ENCODE data around the gene DDX1. TPM values are rescaled to one million over a fixed set of nuclear protein-coding genes. Genes with fewer than 3 reads are reported as not detected.

DDX1 gene
- total RNA-seq, 2 experiments from 2014 or later: 70.2 to 72.1 TPM

GRCh38 chr2:15565392-15565791, 26.3 kb upstream of the DDX1 start:
- H3K27ac Mint-ChIP-seq: no peak overlapping the region
- H3K4me1 Mint-ChIP-seq (ENCODE audit: low read depth): peaks cover 21% of the 10 kb centered on the region
- DNase-seq (no peak), ATAC-seq (no peak)
- no peak overlapping the region for H3K4me3 Mint-ChIP-seq
- CTCF ChIA-PET: interaction anchor here (1.5 kb wide), 1 partner anchor 12 kb away, joined by 11 read pairs; no protein-coding TSS in a partner anchor
- POLR2A ChIA-PET: no interaction called here
- H3K27me3 Mint-ChIP-seq (ENCODE audit: low read depth): peaks cover 7% of the 10 kb centered on the region
- no peaks in the 10 kb centered on the region for H3K9me3 Mint-ChIP-seq (ENCODE audit: insufficient read depth)
- peaks cover 6% of the 10 kb centered on the region for H3K36me3 Mint-ChIP-seq (ENCODE audit: low read depth)

DNA sequence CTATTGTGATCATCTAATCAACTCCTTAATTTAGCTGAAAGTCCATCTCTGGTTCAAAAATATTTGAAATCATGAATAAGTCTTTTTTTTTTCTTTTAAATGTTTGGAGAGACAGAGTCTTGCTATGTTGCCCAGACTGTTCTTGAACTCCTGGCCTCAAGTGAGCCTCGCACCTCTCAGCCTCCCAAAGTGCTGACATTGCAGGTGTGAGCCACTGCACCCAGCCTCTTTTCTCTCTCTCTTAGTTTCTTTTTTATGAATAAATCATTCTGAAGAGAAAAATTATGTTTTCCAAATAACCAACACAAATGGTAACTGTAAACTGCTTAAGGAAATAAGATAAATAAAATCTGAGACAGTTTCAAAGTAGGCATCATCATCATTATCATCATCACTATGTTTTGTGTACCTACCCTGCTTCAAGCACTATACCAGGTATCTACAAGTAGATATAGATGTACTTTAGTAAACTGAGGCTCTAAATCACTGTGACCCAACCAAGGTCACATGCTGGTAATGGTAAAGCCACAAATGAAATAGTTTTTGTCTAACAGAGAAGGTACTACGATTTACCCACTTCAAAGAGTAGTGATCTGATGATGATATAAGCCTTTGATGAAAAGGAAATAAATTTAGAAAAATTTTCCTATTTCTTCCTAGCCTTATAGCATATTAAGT, 25.5 kb upstream of the DDX1 start:
- Mint-ChIP-seq H3K9me3 (ENCODE audit: insufficient read depth) (no peaks in the 10 kb centered on the region), H3K36me3 (ENCODE audit: low read depth) (peaks cover 4% of the 10 kb centered on the region), H3K4me1 (ENCODE audit: low read depth) (peaks cover 19% of the 10 kb centered on the region), H3K27me3 (ENCODE audit: low read depth) (peaks cover 7% of the 10 kb centered on the region), H3K27ac (no peak overlapping the region), H3K4me3 (no peak overlapping the region)
- ChIA-PET POLR2A (no interaction called here), CTCF (interaction anchor here (1.5 kb wide), 1 partner anchor 11 kb away, joined by 11 read pairs; no protein-coding TSS in a partner anchor)
- DNase-seq (no peak), ATAC-seq (no peak)

GRCh38 chr2:15566912-15567311, 24.8 kb upstream of the DDX1 start:
- H3K36me3 Mint-ChIP-seq (ENCODE audit: low read depth): no peaks in the 10 kb centered on the region
- H3K4me3 Mint-ChIP-seq: no peak overlapping the region
- peaks cover 11% of the 10 kb centered on the region for H3K4me1 Mint-ChIP-seq (ENCODE audit: low read depth)
- H3K9me3 Mint-ChIP-seq (ENCODE audit: insufficient read depth): no peaks in the 10 kb centered on the region
- no peak overlapping the region for H3K27ac Mint-ChIP-seq
- CTCF ChIA-PET: interaction anchor here (1.3 kb wide), 1 partner anchor 10 kb away, joined by 5 read pairs; no protein-coding TSS in a partner anchor
- POLR2A ChIA-PET: no interaction called here
- H3K27me3 Mint-ChIP-seq (ENCODE audit: low read depth): peaks cover 7% of the 10 kb centered on the region
- ATAC-seq (no peak), DNase-seq (no peak)

- Mint-ChIP-seq H3K36me3 (ENCODE audit: low read depth) (no peaks in the 10 kb centered on the region), H3K27me3 (ENCODE audit: low read depth) (peaks cover 7% of the 10 kb centered on the region)
- CTCF ChIA-PET: no interaction called here
These were observed 22.8 kb upstream of the DDX1 start for GRCh38 chr2:15568874-15569273.

DNA sequence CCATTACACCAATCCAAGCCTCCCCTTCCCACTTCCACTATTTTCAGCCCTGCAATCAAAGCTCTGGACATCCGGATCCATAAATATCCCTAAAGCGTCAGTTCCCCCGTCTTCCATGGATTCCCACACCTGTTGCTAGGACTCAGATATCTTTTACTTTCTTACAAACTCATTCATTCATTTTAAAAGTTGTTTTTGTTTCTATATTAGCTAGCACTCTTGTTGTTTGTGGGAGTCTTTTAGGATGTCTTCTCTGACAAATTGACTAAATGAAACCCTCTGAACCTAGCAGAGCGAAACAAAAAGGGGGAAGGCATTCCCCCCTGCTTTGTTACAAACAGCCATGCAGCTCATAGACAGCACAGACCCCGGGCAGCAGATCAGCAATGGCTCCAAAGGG, 21.6 kb upstream of the DDX1 start:
- DNase-seq (no peak), ATAC-seq (no peak)
- no peaks in the 10 kb centered on the region for H3K36me3 Mint-ChIP-seq (ENCODE audit: low read depth)
- peaks cover 7% of the 10 kb centered on the region for H3K27me3 Mint-ChIP-seq (ENCODE audit: low read depth)
- no peaks in the 10 kb centered on the region for H3K4me1 Mint-ChIP-seq (ENCODE audit: low read depth)
- no peak overlapping the region for H3K27ac Mint-ChIP-seq
- no peak overlapping the region for H3K4me3 Mint-ChIP-seq
- ChIA-PET CTCF (no interaction called here), POLR2A (interaction anchor here (1.7 kb wide), 1 partner anchor 9 kb away, joined by 6 read pairs; the partner anchor contains the start of gene NBAS)
- no peaks in the 10 kb centered on the region for H3K9me3 Mint-ChIP-seq (ENCODE audit: insufficient read depth)

More at GRCh38 chr2:15568874-15569273, 22.8 kb upstream of the DDX1 start:
- no peak for ATAC-seq
- no peak for DNase-seq
- H3K9me3 Mint-ChIP-seq (ENCODE audit: insufficient read depth): no peaks in the 10 kb centered on the region
- POLR2A ChIA-PET: no interaction called here
- H3K27ac Mint-ChIP-seq: no peak overlapping the region
- H3K4me3 Mint-ChIP-seq: no peak overlapping the region
- no peaks in the 10 kb centered on the region for H3K4me1 Mint-ChIP-seq (ENCODE audit: low read depth)

DNA sequence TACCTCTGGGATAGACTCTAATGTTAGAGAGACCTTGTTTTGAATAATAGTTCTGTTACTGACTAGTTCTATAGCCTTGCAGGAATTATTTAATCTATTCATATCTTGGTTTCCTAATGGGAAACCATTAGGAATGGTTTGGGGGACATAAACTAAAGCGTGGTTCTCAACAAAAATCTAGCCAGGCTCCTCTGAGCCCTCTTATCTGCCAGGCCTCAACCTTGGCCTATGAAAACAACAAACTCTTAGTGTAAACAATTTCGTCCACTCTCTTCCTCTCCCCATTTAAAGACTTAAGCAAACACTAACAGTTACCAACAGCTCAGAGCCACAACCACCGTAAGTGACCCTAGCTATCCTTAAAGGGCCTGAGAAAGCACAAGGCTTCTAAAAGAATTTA, 19.9 kb upstream of the DDX1 start:
- Mint-ChIP-seq H3K27ac (no peak overlapping the region), H3K4me3 (no peak overlapping the region), H3K9me3 (ENCODE audit: insufficient read depth) (no peaks in the 10 kb centered on the region), H3K4me1 (ENCODE audit: low read depth) (no peaks in the 10 kb centered on the region), H3K36me3 (ENCODE audit: low read depth) (no peaks in the 10 kb centered on the region), H3K27me3 (ENCODE audit: low read depth) (peaks cover 3% of the 10 kb centered on the region)
- ATAC-seq: no peak
- no peak for DNase-seq
- POLR2A ChIA-PET: no interaction called here
- CTCF ChIA-PET: no interaction called here

DNA sequence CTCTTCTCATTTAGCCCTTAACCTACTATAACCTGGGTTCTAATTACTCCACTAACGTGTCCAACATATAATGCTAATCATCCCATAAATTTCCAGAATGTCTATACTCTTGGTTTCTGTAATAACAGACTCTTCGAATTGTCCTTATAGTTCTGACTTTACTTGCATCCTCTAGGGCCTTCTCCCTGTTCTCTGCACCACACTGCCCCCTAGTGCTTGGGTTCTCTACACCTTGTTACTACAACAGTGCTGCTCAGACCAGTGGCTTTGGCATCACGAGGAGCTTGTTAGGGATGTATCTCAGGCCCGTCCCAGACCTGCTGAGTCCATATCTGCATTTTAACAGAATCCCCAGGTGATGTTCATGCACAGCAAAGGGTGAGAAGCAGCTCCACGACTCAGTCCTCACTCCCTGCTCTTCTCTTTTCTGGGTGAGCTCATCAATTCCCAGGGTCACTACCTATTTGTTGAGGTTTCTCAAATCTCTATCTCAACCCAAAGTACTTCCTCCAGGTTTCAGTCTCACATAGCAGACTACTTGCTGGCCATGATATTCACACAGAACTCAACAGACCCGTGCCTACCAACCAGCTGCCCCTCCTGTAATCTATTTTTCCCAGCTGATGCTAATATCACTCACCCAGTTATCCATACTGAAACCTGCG, 14.5 kb upstream of the DDX1 start:
- CTCF ChIA-PET: interaction anchor here (0.5 to 2.7 kb wide), 36 partner anchors 9 to 674 kb away, joined by 3 to 33 read pairs (median 4); partner anchors contain the start of gene NBAS

GRCh38 chr2:15579641-15580040, 12.0 kb upstream of the DDX1 start:
- H3K27me3 Mint-ChIP-seq (ENCODE audit: low read depth): no peaks in the 10 kb centered on the region
- ATAC-seq (no peak), DNase-seq (no peak)
- no peak overlapping the region for H3K27ac Mint-ChIP-seq
- no peak overlapping the region for H3K4me3 Mint-ChIP-seq
- no peaks in the 10 kb centered on the region for H3K4me1 Mint-ChIP-seq (ENCODE audit: low read depth)
- ChIA-PET CTCF (interaction anchor here (1.2 to 1.5 kb wide), 2 partner anchors 8 to 676 kb away, joined by 3 read pairs; no protein-coding TSS in a partner anchor), POLR2A (no interaction called here)
- no peaks in the 10 kb centered on the region for H3K36me3 Mint-ChIP-seq (ENCODE audit: low read depth)
- no peaks in the 10 kb centered on the region for H3K9me3 Mint-ChIP-seq (ENCODE audit: insufficient read depth)

More for the DNA sequence above, 14.5 kb upstream of the DDX1 start:
- no peaks in the 10 kb centered on the region for H3K9me3 Mint-ChIP-seq (ENCODE audit: insufficient read depth)
- H3K4me1 Mint-ChIP-seq (ENCODE audit: low read depth): no peaks in the 10 kb centered on the region
- DNase-seq (peak; percentile 94), ATAC-seq (peak; percentile 99)
- no peak overlapping the region for H3K4me3 Mint-ChIP-seq
- no peaks in the 10 kb centered on the region for H3K36me3 Mint-ChIP-seq (ENCODE audit: low read depth)
- no peaks in the 10 kb centered on the region for H3K27me3 Mint-ChIP-seq (ENCODE audit: low read depth)
- no peak overlapping the region for H3K27ac Mint-ChIP-seq
- POLR2A ChIA-PET: interaction anchor here (1.4 kb wide), 1 partner anchor 16 kb away, joined by 4 read pairs; the partner anchor contains the start of gene NBAS

- Mint-ChIP-seq H3K36me3 (ENCODE audit: low read depth) (no peaks in the 10 kb centered on the region), H3K4me3 (no peak overlapping the region), H3K4me1 (ENCODE audit: low read depth) (no peaks in the 10 kb centered on the region), H3K27ac (no peak overlapping the region), H3K27me3 (ENCODE audit: low read depth) (no peaks in the 10 kb centered on the region), H3K9me3 (ENCODE audit: insufficient read depth) (no peaks in the 10 kb centered on the region)
- ChIA-PET POLR2A (no interaction called here), CTCF (no interaction called here)
- ATAC-seq (no peak), DNase-seq (no peak)
These were observed 11.2 kb upstream of the DDX1 start for GRCh38 chr2:15580451-15580850.

DNA sequence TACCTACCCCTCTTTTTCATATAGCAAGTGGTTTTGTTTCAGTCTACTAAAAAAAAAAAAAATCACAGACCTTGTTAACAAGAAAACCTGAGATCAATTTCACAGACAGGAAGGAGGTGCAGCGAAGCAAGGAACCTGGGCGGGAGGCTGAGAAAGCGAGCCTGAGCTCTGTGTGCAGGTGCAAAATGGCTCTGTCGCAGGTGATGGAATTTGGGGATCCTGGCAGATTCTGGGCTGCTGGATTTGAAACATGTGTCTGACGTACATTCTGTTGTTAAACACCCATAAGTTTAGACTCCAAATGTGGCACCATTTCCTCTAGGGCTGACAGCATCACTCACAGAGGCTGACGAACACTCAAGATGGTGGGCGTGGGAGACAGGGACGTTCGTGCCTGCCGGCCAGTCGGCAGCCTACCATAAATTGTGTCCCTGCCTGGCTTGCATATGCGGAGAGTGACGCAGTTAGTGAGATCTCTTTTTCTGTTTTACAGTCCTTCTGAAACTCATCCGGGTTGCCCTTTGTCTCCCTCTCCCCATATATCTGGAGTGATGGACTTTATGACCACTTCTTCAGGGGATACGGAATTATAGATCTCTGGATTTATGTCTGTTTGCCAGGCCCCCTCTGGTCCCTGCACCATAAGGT, 8.8 kb upstream of the DDX1 start:
- CTCF ChIA-PET: no interaction called here

DNA sequence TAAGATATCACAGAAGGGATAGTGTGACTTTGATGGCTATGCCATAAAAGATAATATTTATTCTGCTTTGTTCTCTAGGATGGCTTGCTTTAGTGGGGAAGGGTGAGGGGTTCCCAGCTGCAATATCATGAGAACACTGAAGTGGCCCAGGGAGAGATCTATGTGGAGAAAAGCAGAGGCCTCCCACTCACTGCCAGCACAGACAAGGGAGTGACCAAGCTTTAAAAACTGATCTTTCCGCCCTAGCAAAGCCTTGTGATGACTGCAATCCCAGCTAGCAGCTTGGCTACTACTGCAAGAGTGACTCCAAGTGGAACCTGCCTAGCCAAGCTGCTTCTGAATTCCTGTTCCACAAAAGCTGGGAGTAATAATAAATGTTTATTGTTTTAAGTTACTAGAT, 7.8 kb upstream of the DDX1 start:
- no peak for DNase-seq
- H3K4me1 Mint-ChIP-seq (ENCODE audit: low read depth): no peaks in the 10 kb centered on the region
- no peak for ATAC-seq
- CTCF ChIA-PET: interaction anchor here (1.6 kb wide), 1 partner anchor 12 kb away, joined by 5 read pairs; no protein-coding TSS in a partner anchor
- H3K27me3 Mint-ChIP-seq (ENCODE audit: low read depth): no peaks in the 10 kb centered on the region
- no peak overlapping the region for H3K4me3 Mint-ChIP-seq
- no peaks in the 10 kb centered on the region for H3K36me3 Mint-ChIP-seq (ENCODE audit: low read depth)
- no peak overlapping the region for H3K27ac Mint-ChIP-seq
- POLR2A ChIA-PET: no interaction called here
- H3K9me3 Mint-ChIP-seq (ENCODE audit: insufficient read depth): no peaks in the 10 kb centered on the region

More for the DNA sequence above, 8.8 kb upstream of the DDX1 start:
- no peaks in the 10 kb centered on the region for H3K36me3 Mint-ChIP-seq (ENCODE audit: low read depth)
- ATAC-seq (no peak), DNase-seq (no peak)
- POLR2A ChIA-PET: no interaction called here
- H3K4me3 Mint-ChIP-seq: no peak overlapping the region
- no peaks in the 10 kb centered on the region for H3K9me3 Mint-ChIP-seq (ENCODE audit: insufficient read depth)
- no peaks in the 10 kb centered on the region for H3K27me3 Mint-ChIP-seq (ENCODE audit: low read depth)
- H3K27ac Mint-ChIP-seq: no peak overlapping the region
- H3K4me1 Mint-ChIP-seq (ENCODE audit: low read depth): no peaks in the 10 kb centered on the region

DNA sequence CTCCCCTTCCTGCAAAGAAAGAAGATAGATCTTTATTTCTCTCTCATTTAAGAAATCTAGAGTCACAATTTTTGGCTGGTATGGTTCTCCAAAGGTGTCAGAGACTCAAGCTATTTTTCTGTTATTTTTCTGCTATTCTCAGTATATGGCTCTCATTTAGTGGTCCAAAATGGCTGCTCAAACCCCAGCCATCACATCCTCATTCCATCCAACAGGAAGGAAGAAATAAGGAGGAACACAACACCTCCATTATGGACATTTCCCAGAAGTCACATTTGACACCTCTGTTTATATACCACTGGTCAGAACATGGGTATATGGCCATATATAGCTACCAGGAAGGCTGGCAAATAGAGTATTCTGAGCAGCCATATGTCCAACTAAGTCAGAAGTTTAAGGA, 7.4 kb upstream of the DDX1 start:
- Mint-ChIP-seq H3K4me1 (ENCODE audit: low read depth) (no peaks in the 10 kb centered on the region), H3K27me3 (ENCODE audit: low read depth) (no peaks in the 10 kb centered on the region), H3K27ac (no peak overlapping the region), H3K9me3 (ENCODE audit: insufficient read depth) (no peaks in the 10 kb centered on the region), H3K36me3 (ENCODE audit: low read depth) (no peaks in the 10 kb centered on the region), H3K4me3 (no peak overlapping the region)
- DNase-seq (no peak), ATAC-seq (no peak)
- CTCF ChIA-PET: interaction anchor here (1.0 to 1.6 kb wide), 2 partner anchors 11 kb away, joined by 3 to 5 read pairs; no protein-coding TSS in a partner anchor
- POLR2A ChIA-PET: no interaction called here
